HL-60 (cell line): Measurements from ENCODE around the gene SIGMAR1.

ENCODE experiments used
- GABPA ChIP-seq: IDR thresholded peaks from 2 replicates; pipeline ENCODE4 v1.6.1; 2012; ENCODE audit warnings: low read depth
- POLR2AphosphoS5 ChIP-seq: IDR thresholded peaks from 2 replicates; pipeline ENCODE4 v1.6.1; 2012; ENCODE audit warnings: low read depth
- REST ChIP-seq: IDR thresholded peaks from 2 replicates; pipeline ENCODE4 v1.6.1; 2012; ENCODE audit warnings: low read depth; ENCODE audit not compliant: insufficient replicate concordance
- SPI1 ChIP-seq: IDR thresholded peaks from 2 replicates; pipeline ENCODE4 v1.6.1; 2012; ENCODE audit warnings: low read depth, mild to moderate bottlenecking, borderline replicate concordance
- TF ChIP-seq, protein P1 (sequence below): IDR thresholded peaks from one replicate; pipeline ENCODE4 v1.5.1; 2011; ENCODE audit warnings: low read length, control low read depth, inconsistent platforms; ENCODE audit not compliant: insufficient read depth

GRCh38 chr9:34627716-34628655 lies 9.6 kb downstream of the SIGMAR1 start:
- TF ChIP-seq REST (no peak), POLR2AphosphoS5 (no peak), GABPA (no peak), SPI1 (no peak)
- TF ChIP-seq, protein P1, sequence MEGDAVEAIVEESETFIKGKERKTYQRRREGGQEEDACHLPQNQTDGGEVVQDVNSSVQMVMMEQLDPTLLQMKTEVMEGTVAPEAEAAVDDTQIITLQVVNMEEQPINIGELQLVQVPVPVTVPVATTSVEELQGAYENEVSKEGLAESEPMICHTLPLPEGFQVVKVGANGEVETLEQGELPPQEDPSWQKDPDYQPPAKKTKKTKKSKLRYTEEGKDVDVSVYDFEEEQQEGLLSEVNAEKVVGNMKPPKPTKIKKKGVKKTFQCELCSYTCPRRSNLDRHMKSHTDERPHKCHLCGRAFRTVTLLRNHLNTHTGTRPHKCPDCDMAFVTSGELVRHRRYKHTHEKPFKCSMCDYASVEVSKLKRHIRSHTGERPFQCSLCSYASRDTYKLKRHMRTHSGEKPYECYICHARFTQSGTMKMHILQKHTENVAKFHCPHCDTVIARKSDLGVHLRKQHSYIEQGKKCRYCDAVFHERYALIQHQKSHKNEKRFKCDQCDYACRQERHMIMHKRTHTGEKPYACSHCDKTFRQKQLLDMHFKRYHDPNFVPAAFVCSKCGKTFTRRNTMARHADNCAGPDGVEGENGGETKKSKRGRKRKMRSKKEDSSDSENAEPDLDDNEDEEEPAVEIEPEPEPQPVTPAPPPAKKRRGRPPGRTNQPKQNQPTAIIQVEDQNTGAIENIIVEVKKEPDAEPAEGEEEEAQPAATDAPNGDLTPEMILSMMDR: no peak
